GM18526 (cell line): Measurements from ENCODE around the gene IRX4.

Experiments used
- POLR2A ChIP-seq: IDR thresholded peaks from 3 replicates; pipeline ENCODE4 v1.6.1; 2011; ENCODE audit not compliant: insufficient read length; ENCODE audit errors: extremely low read depth

IRX4 gene

GRCh38 chr5:1831677-1832313, 50.9 kb downstream of the IRX4 start:
- no peak for TF ChIP-seq POLR2A

- TF ChIP-seq POLR2A = no peak
Measured at GRCh38 chr5:1831257-1831656, 51.5 kb downstream of the IRX4 start.

GRCh38 chr5:1830571-1831228, 52.0 kb downstream of the IRX4 start:
- no peak for TF ChIP-seq POLR2A

GRCh38 chr5:1827886-1828397, 54.8 kb downstream of the IRX4 start:
- TF ChIP-seq POLR2A = no peak
